GM12878 (cell line): Measurements from ENCODE around the gene TEPSIN. TPM values are rescaled to one million over a fixed set of nuclear protein-coding genes. Genes with fewer than 3 reads are reported as not detected.

ENCODE experiments used
- EED ChIP-seq: sonication (generic); IDR thresholded peaks from 2 replicates; pipeline ENCODE4 v1.6.1; 2016; ENCODE audit warnings: antibody characterized with exemption, low read depth
- HCFC1 ChIP-seq: fragments of 150-350 bp; IDR thresholded peaks from 2 replicates; pipeline ENCODE4 v1.6.1; 2014; ENCODE audit warnings: low read length
- HDGF ChIP-seq: fragments of 450-650 bp; IDR thresholded peaks from 2 replicates; pipeline ENCODE4 v1.6.1; 2016; ENCODE audit warnings: antibody characterized with exemption
- RAD21 ChIP-seq: IDR thresholded peaks from 2 replicates; pipeline ENCODE4 v1.6.1; 2011; ENCODE audit warnings: mild to moderate bottlenecking, low read depth, low read length, moderate library complexity; ENCODE audit not compliant: insufficient read depth
- SMC3 ChIP-seq: IDR thresholded peaks from 2 replicates; pipeline ENCODE4 v1.6.1; 2011; ENCODE audit warnings: low read length, improper control_type of control experiment, borderline replicate concordance
- ZNF207 ChIP-seq: fragments of 450-650 bp; IDR thresholded peaks from 2 replicates; pipeline ENCODE4 v1.6.1; 2014; ENCODE audit warnings: antibody characterized with exemption, mild to moderate bottlenecking, borderline replicate concordance
- polyA plus RNA-seq, 11 experiments: library from polyadenylated mRNA; depleted of rRNA in 4 of 11; unstranded in 6 of 11; stranded (reverse) in 5 of 11; fragments of >200 nt; fragmentation: Nextera tagmentation in 4 of 11; fragmentation: Illumina TruSeq in 1 of 11; extraction: Ambion mirVana in 4 of 11; extraction: Trizol in 1 of 11; gene quantifications; 1 replicate in 1 of 11; 2 replicates in 10 of 11; pipeline versions ENCODE4 v1.2.1 to v1.2.3, GENCODE V29; 2011 to 2016; ENCODE audit warnings: inconsistent platforms in 2 of 11, missing spikeins in 2 of 11, low read depth in 1 of 11
- total RNA-seq, 4 experiments: library from RNA; depleted of rRNA in 3 of 4; stranded (reverse); fragments of >200 nt in 3 of 4; fragmentation: Illumina TruSeq in 1 of 4; extraction: Trizol in 1 of 4; gene quantifications; 2 replicates each; pipeline versions ENCODE4 v1.2.1 to v1.2.3, GENCODE V29; 2013 to 2021
- TF ChIP-seq, protein P1 (sequence below): IDR thresholded peaks from 2 replicates; pipeline ENCODE4 v1.6.1; 2011; ENCODE audit warnings: borderline replicate concordance, low read depth, mild to moderate bottlenecking, moderate library complexity, low read length; ENCODE audit not compliant: insufficient read depth, poor library complexity, severe bottlenecking
- TF ChIP-seq, protein P2 (sequence below): fragments of 450-650 bp; formaldehyde crosslinking; IDR thresholded peaks from 2 replicates; pipeline ENCODE4 v1.5.0; 2022; ENCODE audit warnings: mild to moderate bottlenecking, missing genetic modification characterization

Gene TEPSIN
- total and polyA plus RNA-seq, 10 of the 15 experiments (the other 5 are each of a cell fraction or from before 2014, with no cell fraction given), result 0.87 to 36.7 (median 5.3) TPM

DNA sequence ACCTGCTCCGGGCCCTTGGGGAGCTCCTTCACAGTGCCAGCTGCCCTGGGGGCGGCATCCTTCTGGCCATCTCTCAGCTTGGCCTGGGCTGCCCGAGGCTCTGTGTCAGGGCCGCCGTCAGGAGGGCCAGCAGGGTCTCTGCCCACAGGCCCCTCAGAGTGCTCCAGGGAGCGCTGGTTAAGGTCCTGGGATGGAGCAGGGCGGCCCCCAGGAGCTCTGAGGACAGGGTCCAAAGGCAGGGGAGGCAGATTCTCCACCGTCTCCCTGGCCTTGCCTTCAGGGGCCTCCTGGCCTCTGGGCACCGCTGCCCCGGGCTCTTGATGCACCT lies 7.5 kb upstream of the TEPSIN start (continued):
- TF ChIP-seq, protein P1, sequence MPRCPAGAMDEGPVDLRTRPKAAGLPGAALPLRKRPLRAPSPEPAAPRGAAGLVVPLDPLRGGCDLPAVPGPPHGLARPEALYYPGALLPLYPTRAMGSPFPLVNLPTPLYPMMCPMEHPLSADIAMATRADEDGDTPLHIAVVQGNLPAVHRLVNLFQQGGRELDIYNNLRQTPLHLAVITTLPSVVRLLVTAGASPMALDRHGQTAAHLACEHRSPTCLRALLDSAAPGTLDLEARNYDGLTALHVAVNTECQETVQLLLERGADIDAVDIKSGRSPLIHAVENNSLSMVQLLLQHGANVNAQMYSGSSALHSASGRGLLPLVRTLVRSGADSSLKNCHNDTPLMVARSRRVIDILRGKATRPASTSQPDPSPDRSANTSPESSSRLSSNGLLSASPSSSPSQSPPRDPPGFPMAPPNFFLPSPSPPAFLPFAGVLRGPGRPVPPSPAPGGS, result no peak
- TF ChIP-seq EED (no peak), HDGF (no peak), RAD21 (no peak), HCFC1 (no peak), ZNF207 (no peak), SMC3 (no peak)
- TF ChIP-seq, protein P2, sequence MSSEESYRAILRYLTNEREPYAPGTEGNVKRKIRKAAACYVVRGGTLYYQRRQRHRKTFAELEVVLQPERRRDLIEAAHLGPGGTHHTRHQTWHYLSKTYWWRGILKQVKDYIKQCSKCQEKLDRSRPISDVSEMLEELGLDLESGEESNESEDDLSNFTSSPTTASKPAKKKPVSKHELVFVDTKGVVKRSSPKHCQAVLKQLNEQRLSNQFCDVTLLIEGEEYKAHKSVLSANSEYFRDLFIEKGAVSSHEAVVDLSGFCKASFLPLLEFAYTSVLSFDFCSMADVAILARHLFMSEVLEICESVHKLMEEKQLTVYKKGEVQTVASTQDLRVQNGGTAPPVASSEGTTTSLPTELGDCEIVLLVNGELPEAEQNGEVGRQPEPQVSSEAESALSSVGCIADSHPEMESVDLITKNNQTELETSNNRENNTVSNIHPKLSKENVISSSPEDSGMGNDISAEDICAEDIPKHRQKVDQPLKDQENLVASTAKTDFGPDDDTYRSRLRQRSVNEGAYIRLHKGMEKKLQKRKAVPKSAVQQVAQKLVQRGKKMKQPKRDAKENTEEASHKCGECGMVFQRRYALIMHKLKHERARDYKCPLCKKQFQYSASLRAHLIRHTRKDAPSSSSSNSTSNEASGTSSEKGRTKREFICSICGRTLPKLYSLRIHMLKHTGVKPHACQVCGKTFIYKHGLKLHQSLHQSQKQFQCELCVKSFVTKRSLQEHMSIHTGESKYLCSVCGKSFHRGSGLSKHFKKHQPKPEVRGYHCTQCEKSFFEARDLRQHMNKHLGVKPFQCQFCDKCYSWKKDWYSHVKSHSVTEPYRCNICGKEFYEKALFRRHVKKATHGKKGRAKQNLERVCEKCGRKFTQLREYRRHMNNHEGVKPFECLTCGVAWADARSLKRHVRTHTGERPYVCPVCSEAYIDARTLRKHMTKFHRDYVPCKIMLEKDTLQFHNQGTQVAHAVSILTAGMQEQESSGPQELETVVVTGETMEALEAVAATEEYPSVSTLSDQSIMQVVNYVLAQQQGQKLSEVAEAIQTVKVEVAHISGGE (CRISPR knock-in tag), result no peak
